Measurements from ENCODE around the gene NME1. TPM values are rescaled to one million over a fixed set of nuclear protein-coding genes. Genes with fewer than 3 reads are reported as not detected.
"Not testable (repeated sequence)": the region's sequence is repeated elsewhere in the genome, so short reads cannot be mapped to it uniquely, and the experiment has no call there.

NME1 gene
- polyA plus RNA-seq, 1 donor = 60.0 TPM

DNA sequence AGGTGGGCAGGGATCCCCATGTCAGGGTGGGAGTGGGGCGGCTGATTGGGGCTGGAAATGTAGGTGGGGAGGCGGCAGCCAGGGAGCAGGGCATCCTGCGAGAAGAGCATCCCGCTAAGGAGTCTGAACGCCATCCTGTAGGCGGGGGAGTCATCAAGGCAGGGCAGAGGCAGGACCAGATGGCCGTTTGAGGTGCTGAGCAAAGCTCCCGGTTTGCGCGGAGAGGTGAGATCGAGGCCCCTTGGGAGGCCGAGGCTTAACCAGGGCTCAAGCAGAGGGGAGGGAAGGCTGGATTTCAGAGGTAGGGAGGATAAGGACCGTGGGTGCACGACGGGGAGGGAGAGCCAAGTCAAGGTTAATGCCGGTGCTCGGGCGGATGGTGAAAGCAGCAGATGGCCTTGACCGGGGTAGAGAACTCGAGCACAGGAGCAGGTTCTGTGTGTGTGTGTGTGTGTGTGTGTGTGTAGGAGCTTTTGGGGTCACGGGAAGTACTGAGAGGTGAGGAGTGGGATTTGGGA, 12.4 kb downstream of the NME1 start:
- H3K27ac ChIP-seq (ENCODE audit: low read length) = peak overlapping the region; percentile 96
- no peaks in the 10 kb centered on the region for H3K27me3 ChIP-seq (ENCODE audit: control insufficient read depth, insufficient read depth, low read length)
- peak overlapping the region; percentile 97 for H3K4me3 ChIP-seq (ENCODE audit: low read length)
- peaks cover 12% of the 10 kb centered on the region for H3K4me1 ChIP-seq (ENCODE audit: control insufficient read depth, insufficient read depth, low read length)
- H3K9me3 ChIP-seq (ENCODE audit: control insufficient read depth, low read depth, low read length) = peaks cover 4% of the 10 kb centered on the region
- DNase-seq = no peak
- peaks cover 37% of the 10 kb centered on the region for H3K36me3 ChIP-seq (ENCODE audit: control insufficient read depth, insufficient read depth, low read length)
- WGBS (ENCODE audit: insufficient coverage, low lambda C conversion rate) = no CpG with 5 or more reads among the region's 21 CpGs

- H3K9me3 ChIP-seq (ENCODE audit: control insufficient read depth, low read depth, low read length) = peaks cover 4% of the 10 kb centered on the region
- H3K27me3 ChIP-seq (ENCODE audit: control insufficient read depth, insufficient read depth, low read length) = no peaks in the 10 kb centered on the region
- peaks cover 15% of the 10 kb centered on the region for H3K4me1 ChIP-seq (ENCODE audit: control insufficient read depth, insufficient read depth, low read length)
- no CpG with 5 or more reads among the region's 98 CpGs for WGBS (ENCODE audit: insufficient coverage, low lambda C conversion rate)
- peak within 1 kb of the TSS; percentile 97 for H3K4me3 ChIP-seq (ENCODE audit: low read length)
- DNase-seq = peak; percentile 86 to 94
- peaks cover 39% of the 10 kb centered on the region for H3K36me3 ChIP-seq (ENCODE audit: control insufficient read depth, insufficient read depth, low read length)
- peak within 1 kb of the TSS; percentile 96 for H3K27ac ChIP-seq (ENCODE audit: low read length)
Observed at GRCh38 chr17:51166198-51166986, 13.0 kb downstream of the NME1 start, which contains the start of gene NME2. TSS of gene NME2 (plus strand) at chr17:51166411. CDS start at chr17:51166831, 420 bp downstream.

GRCh38 chr17:51166987-51167931, 13.9 kb downstream of the NME1 start:
- H3K27ac ChIP-seq (ENCODE audit: low read length) = peak overlapping the region; percentile 81
- peaks cover 4% of the 10 kb centered on the region for H3K9me3 ChIP-seq (ENCODE audit: control insufficient read depth, low read depth, low read length)
- DNase-seq = no peak
- H3K4me3 ChIP-seq (ENCODE audit: low read length) = peak overlapping the region; percentile 97
- H3K36me3 ChIP-seq (ENCODE audit: control insufficient read depth, insufficient read depth, low read length) = peaks cover 35% of the 10 kb centered on the region
- no CpG with 5 or more reads among the region's 42 CpGs for WGBS (ENCODE audit: insufficient coverage, low lambda C conversion rate)
- H3K4me1 ChIP-seq (ENCODE audit: control insufficient read depth, insufficient read depth, low read length) = peaks cover 15% of the 10 kb centered on the region
- H3K27me3 ChIP-seq (ENCODE audit: control insufficient read depth, insufficient read depth, low read length) = no peaks in the 10 kb centered on the region

- Histone ChIP-seq H3K27me3 (ENCODE audit: control insufficient read depth, insufficient read depth, low read length) (no peaks in the 10 kb centered on the region), H3K36me3 (ENCODE audit: control insufficient read depth, insufficient read depth, low read length) (peaks cover 42% of the 10 kb centered on the region), H3K27ac (ENCODE audit: low read length) (no peak overlapping the region), H3K9me3 (ENCODE audit: control insufficient read depth, low read depth, low read length) (peaks cover 4% of the 10 kb centered on the region), H3K4me3 (ENCODE audit: low read length) (no peak overlapping the region), H3K4me1 (ENCODE audit: control insufficient read depth, insufficient read depth, low read length) (peaks cover 15% of the 10 kb centered on the region)
- no CpG with 5 or more reads among the region's 1 CpG for WGBS (ENCODE audit: insufficient coverage, low lambda C conversion rate)
- no peak for DNase-seq
Observed at GRCh38 chr17:51169340-51169739, 16.0 kb downstream of the NME1 start.

DNA sequence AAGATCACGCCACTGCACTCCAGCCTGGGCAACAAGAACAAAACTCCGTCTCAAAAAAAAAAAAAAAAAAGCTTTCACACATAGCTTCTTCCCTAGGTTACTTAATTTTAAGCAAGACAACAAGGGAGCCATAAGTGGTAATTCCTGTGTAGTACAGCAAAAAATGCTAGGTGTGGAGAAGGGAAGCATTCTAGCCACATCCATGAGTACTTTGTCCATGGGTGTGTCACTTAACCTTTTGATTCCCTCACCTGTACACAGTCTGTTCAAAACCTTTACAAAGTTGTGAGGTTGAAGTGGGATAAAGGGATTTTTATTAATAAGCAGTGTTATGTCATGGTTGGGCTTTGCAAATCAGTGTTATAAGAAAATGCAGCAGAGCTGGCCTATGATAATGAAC, 17.4 kb downstream of the NME1 start:
- peak; percentile 37 to 68 for DNase-seq
- Histone ChIP-seq H3K27me3 (ENCODE audit: control insufficient read depth, insufficient read depth, low read length) (no peaks in the 10 kb centered on the region), H3K9me3 (ENCODE audit: control insufficient read depth, low read depth, low read length) (peaks cover 4% of the 10 kb centered on the region), H3K4me1 (ENCODE audit: control insufficient read depth, insufficient read depth, low read length) (peaks cover 8% of the 10 kb centered on the region), H3K36me3 (ENCODE audit: control insufficient read depth, insufficient read depth, low read length) (peaks cover 45% of the 10 kb centered on the region), H3K4me3 (ENCODE audit: low read length) (no peak overlapping the region), H3K27ac (ENCODE audit: low read length) (peak overlapping the region; percentile 47)
- WGBS (ENCODE audit: insufficient coverage, low lambda C conversion rate) = no CpG with 5 or more reads among the region's 2 CpGs

GRCh38 chr17:51172030-51172429, 18.7 kb downstream of the NME1 start:
- H3K4me3 ChIP-seq (ENCODE audit: low read length); H3K4me1 ChIP-seq (ENCODE audit: control insufficient read depth, insufficient read depth, low read length); H3K27me3 ChIP-seq (ENCODE audit: control insufficient read depth, insufficient read depth, low read length); DNase-seq; H3K27ac ChIP-seq (ENCODE audit: low read length); H3K9me3 ChIP-seq (ENCODE audit: control insufficient read depth, low read depth, low read length): not testable (repeated sequence)
- H3K36me3 ChIP-seq (ENCODE audit: control insufficient read depth, insufficient read depth, low read length) = peaks cover 45% of the 10 kb centered on the region
- no CpG with 5 or more reads among the region's 9 CpGs for WGBS (ENCODE audit: insufficient coverage, low lambda C conversion rate)

DNA sequence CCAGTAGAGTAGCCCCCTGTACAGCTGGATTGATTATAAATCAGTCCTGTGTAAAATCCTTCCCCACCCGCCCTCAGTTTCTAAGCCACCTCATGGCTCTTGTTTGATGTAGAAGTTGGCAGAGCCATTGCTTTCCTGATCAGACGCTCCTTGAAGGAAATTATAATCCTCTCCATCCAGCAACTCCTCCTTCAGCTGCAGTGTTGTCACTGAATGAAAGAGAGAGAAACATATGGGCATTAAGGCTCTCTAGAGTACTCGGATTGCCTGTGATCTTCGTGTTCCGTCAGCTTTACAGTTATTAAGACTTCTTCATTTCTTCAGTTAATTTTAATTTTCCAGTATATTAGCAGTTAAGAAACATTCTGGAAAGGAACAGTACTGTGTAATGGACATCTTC, 27.1 kb downstream of the NME1 start:
- no peaks in the 10 kb centered on the region for H3K4me1 ChIP-seq (ENCODE audit: control insufficient read depth, insufficient read depth, low read length)
- no peaks in the 10 kb centered on the region for H3K9me3 ChIP-seq (ENCODE audit: control insufficient read depth, low read depth, low read length)
- no peaks in the 10 kb centered on the region for H3K27me3 ChIP-seq (ENCODE audit: control insufficient read depth, insufficient read depth, low read length)
- no peak for DNase-seq
- H3K27ac ChIP-seq (ENCODE audit: low read length) = no peak overlapping the region
- H3K4me3 ChIP-seq (ENCODE audit: low read length) = no peak overlapping the region
- peaks cover 27% of the 10 kb centered on the region for H3K36me3 ChIP-seq (ENCODE audit: control insufficient read depth, insufficient read depth, low read length)
- 80% methylated on average over 1 of the region's 5 CpGs for WGBS (ENCODE audit: insufficient coverage, low lambda C conversion rate)

DNA sequence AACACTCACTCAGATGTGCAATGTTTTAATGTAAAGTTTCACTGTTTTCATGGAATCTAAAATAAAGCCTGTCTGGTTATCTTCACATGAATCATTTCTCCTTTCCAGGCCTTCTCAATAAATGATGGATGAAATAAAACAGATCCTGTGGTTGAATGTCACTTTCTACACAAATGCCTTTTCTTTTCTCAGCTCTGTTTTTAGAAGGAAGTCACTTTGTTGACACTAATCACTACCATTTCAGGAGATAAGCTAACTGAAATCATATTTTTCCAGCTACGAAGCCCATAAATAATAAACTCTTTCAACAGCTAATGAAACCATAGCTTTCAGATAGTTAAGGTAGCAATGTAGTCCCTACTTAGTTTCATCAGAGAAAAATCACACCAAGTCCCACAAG, 30.8 kb downstream of the NME1 start:
- no peaks in the 10 kb centered on the region for H3K4me1 ChIP-seq (ENCODE audit: control insufficient read depth, insufficient read depth, low read length)
- no peaks in the 10 kb centered on the region for H3K9me3 ChIP-seq (ENCODE audit: control insufficient read depth, low read depth, low read length)
- no peak overlapping the region for H3K4me3 ChIP-seq (ENCODE audit: low read length)
- no peak overlapping the region for H3K27ac ChIP-seq (ENCODE audit: low read length)
- H3K27me3 ChIP-seq (ENCODE audit: control insufficient read depth, insufficient read depth, low read length) = no peaks in the 10 kb centered on the region
- peaks cover 36% of the 10 kb centered on the region for H3K36me3 ChIP-seq (ENCODE audit: control insufficient read depth, insufficient read depth, low read length)
- DNase-seq = no peak
- no CpG with 5 or more reads among the region's 1 CpG for WGBS (ENCODE audit: insufficient coverage, low lambda C conversion rate)

GRCh38 chr17:51185763-51186332, 32.5 kb downstream of the NME1 start:
- H3K36me3 ChIP-seq (ENCODE audit: control insufficient read depth, insufficient read depth, low read length) = peaks cover 44% of the 10 kb centered on the region
- no peak overlapping the region for H3K4me3 ChIP-seq (ENCODE audit: low read length)
- 100% methylated on average over 1 of the region's 8 CpGs for WGBS (ENCODE audit: insufficient coverage, low lambda C conversion rate)
- no peak for DNase-seq
- no peak overlapping the region for H3K27ac ChIP-seq (ENCODE audit: low read length)
- no peaks in the 10 kb centered on the region for H3K27me3 ChIP-seq (ENCODE audit: control insufficient read depth, insufficient read depth, low read length)
- H3K4me1 ChIP-seq (ENCODE audit: control insufficient read depth, insufficient read depth, low read length) = no peaks in the 10 kb centered on the region
- no peaks in the 10 kb centered on the region for H3K9me3 ChIP-seq (ENCODE audit: control insufficient read depth, low read depth, low read length)

DNA sequence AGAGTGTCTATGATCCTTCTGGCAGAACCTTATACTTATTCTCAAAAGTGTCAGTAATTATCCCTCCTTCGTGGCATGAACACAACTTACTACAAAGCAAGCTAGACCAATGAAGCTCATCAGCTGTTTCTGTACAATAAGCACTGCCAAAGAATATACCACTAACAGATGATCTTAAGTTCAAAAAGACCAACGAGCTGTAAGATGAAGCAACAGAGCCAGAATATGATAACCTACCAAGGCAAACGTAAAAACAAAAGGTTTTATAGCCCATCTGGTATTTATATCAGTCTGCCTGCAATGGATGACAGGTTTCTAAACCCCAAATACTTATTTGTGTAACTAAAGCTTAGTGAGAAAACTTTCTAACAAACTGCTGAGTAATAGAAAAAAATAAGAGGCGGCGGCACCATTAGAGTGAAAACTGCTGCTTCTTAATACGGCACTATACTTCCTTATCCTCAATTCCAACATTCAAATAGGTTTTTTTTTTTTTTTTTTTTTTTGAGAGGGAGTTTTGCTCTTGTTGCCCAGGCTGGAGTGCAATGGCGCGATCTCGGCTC, 35.0 kb downstream of the NME1 start:
- H3K4me1 ChIP-seq (ENCODE audit: control insufficient read depth, insufficient read depth, low read length) = no peaks in the 10 kb centered on the region
- no peak overlapping the region for H3K4me3 ChIP-seq (ENCODE audit: low read length)
- H3K27ac ChIP-seq (ENCODE audit: low read length) = no peak overlapping the region
- no CpG with 5 or more reads among the region's 9 CpGs for WGBS (ENCODE audit: insufficient coverage, low lambda C conversion rate)
- no peaks in the 10 kb centered on the region for H3K27me3 ChIP-seq (ENCODE audit: control insufficient read depth, insufficient read depth, low read length)
- no peaks in the 10 kb centered on the region for H3K9me3 ChIP-seq (ENCODE audit: control insufficient read depth, low read depth, low read length)
- DNase-seq = no peak
- peaks cover 34% of the 10 kb centered on the region for H3K36me3 ChIP-seq (ENCODE audit: control insufficient read depth, insufficient read depth, low read length)
